ENCODE data around the gene XIRP1.

XIRP1 gene

GRCh38 chr3:39210078-39210477, 17.7 kb upstream of the XIRP1 start:
- TF ChIP-seq CTCF (IDR thresholded peaks at IDR 0.05; ENCODE audit: borderline replicate concordance, control extremely low read depth, extremely low read depth, insufficient read depth, missing control alignments) = no peak
- no peak for DNase-seq (ENCODE audit: low spot score)
- in situ Hi-C loops (cut with MboI; ENCODE audit: low sequenced_read_pairs, unreplicated experiment) = no loop called here

- DNase-seq (ENCODE audit: low spot score) = no peak
- TF ChIP-seq CTCF (IDR thresholded peaks at IDR 0.05; ENCODE audit: borderline replicate concordance, control extremely low read depth, extremely low read depth, insufficient read depth, missing control alignments) = no peak
- in situ Hi-C loops (cut with MboI; ENCODE audit: low sequenced_read_pairs, unreplicated experiment) = loop anchor here (10.0 kb wide), 1 partner anchor 175 kb away; the partner anchor contains the start of gene SLC25A38
Measured at GRCh38 chr3:39209329-39209970, 17.1 kb upstream of the XIRP1 start.

DNA sequence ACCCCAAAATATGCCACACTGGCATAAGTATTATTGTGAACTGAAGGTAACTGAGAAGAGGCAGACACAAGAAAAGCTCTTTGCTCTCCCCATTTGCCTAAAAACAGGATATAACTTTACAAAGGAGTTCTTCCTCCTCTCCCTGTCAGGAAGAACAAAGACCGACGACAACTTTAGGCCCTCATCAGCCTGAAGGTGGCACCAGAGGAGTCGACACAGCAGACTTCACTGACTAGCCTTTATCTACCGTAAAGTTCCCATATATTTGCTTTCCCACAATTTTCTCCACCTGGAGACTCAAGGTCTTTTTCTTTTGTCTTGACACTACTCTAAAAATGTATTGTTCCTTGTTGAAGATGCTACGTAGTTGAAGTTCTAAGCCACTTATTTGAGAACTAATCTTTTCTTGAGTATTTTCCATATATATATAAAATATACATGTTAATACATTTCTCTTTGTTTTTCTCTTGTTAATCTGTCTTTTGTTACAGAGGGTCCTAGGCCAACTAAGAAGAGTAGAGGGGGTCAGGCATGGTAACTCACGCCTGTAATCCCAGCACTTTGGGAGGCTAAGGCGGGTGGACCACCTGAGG, 16.2 kb upstream of the XIRP1 start:
- peak; percentile 53 for DNase-seq (ENCODE audit: low spot score)
- in situ Hi-C loops (cut with MboI; ENCODE audit: low sequenced_read_pairs, unreplicated experiment) = loop anchor here (10.0 kb wide), 1 partner anchor 176 kb away; the partner anchor contains the start of gene SLC25A38
- TF ChIP-seq CTCF (IDR thresholded peaks at IDR 0.05; ENCODE audit: borderline replicate concordance, control extremely low read depth, extremely low read depth, insufficient read depth, missing control alignments) = peak; percentile 51

DNA sequence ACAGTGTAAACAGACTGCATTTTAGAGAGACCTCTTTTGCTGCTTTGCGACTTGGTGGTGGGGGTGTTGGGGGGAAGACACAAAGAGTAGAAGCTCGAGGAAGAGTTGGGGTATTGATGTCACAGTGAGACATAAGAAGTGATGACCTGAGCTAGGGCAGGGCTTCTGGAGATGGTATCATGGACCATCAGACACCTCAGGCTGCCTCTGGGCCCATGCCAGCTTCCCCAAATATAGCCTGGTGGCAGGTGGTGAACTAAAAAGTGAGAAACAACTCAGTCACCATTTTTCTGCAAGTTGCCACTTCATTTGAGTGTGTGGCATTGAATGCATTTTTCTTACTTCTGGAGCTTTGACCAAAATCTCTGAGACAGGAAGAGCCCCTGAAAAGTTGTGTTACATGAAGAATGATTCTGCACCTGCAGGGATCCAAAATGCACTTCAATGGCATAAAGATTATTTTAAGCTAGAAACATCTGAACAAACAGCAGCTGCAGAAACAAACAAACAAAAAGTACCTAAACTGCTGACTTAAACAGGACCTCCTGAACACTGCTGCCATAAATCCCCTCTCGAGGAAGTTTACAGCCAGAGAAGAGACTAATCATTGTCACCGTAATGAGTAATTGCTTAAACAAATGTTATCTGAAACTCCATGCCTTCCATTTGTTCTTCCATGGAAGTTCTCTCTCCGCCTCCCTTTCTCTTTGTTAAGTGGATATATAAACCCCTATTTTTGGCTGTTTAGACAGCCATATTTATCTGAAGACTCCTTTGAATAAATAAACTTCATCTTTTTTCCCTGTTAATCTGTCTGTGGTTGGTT, 15.2 kb upstream of the XIRP1 start:
- in situ Hi-C loops (cut with MboI; ENCODE audit: low sequenced_read_pairs, unreplicated experiment) = loop anchor here (10.0 kb wide), 1 partner anchor 177 kb away; the partner anchor contains the start of gene SLC25A38
- DNase-seq (ENCODE audit: low spot score) = no peak
- TF ChIP-seq CTCF (IDR thresholded peaks at IDR 0.05; ENCODE audit: borderline replicate concordance, control extremely low read depth, extremely low read depth, insufficient read depth, missing control alignments) = no peak

GRCh38 chr3:39205919-39206516, 13.6 kb upstream of the XIRP1 start:
- no peak for DNase-seq (ENCODE audit: low spot score)
- no peak for TF ChIP-seq CTCF (IDR thresholded peaks at IDR 0.05; ENCODE audit: borderline replicate concordance, control extremely low read depth, extremely low read depth, insufficient read depth, missing control alignments)
- in situ Hi-C loops (cut with MboI; ENCODE audit: low sequenced_read_pairs, unreplicated experiment) = loop anchor here (10.0 kb wide), 1 partner anchor 179 kb away; the partner anchor contains the start of gene SLC25A38

DNA sequence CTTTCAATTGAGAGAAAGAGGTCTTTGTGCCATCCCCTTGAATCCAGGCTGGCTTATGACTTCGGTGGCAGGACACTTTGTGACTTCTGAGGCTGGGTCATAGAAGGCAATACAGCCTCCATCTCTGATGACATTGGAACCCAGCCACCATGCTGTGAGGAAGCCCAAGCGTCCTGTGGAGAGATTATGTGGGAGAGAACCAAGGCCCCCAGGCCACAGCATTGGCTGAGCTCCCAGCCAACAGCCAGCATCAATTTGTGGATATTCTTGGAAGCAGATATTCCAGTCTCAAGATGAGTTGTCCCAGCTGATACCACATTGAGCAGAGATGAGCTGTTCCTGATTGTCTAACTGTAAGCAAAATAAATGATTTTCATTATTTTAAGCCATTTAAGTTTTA, 12.7 kb upstream of the XIRP1 start:
- no peak for DNase-seq (ENCODE audit: low spot score)
- TF ChIP-seq CTCF (IDR thresholded peaks at IDR 0.05; ENCODE audit: borderline replicate concordance, control extremely low read depth, extremely low read depth, insufficient read depth, missing control alignments) = no peak
- in situ Hi-C loops (cut with MboI; ENCODE audit: low sequenced_read_pairs, unreplicated experiment) = loop anchor here (10.0 kb wide), 1 partner anchor 180 kb away; the partner anchor contains the start of gene SLC25A38
